ENCODE results near the gene CCNL2.
"Not testable (repeated sequence)": the region's sequence is repeated elsewhere in the genome, so short reads cannot be mapped to it uniquely, and the experiment has no call there.

CCNL2 gene

GRCh38 chr1:1371746-1372711 is 27.1 kb downstream of the CCNL2 start:
- DNase-seq = peak; percentile 78

GRCh38 chr1:1371364-1371745 is 27.8 kb downstream of the CCNL2 start:
- peak; percentile 44 for DNase-seq

- DNase-seq = no peak
Measured at GRCh38 chr1:1370771-1371300, 28.3 kb downstream of the CCNL2 start.

GRCh38 chr1:1370094-1370493 is 29.0 kb downstream of the CCNL2 start:
- not testable (repeated sequence) for DNase-seq

- DNase-seq = no peak
Measured at GRCh38 chr1:1367315-1367714, 31.8 kb downstream of the CCNL2 start.

- no peak for DNase-seq
Measured at GRCh38 chr1:1366699-1367066, 32.5 kb downstream of the CCNL2 start.

GRCh38 chr1:1365875-1366698 is 33.0 kb downstream of the CCNL2 start:
- DNase-seq = no peak

- no peak for DNase-seq
Measured at GRCh38 chr1:1364266-1364665, 34.9 kb downstream of the CCNL2 start.

- DNase-seq = no peak
Measured at GRCh38 chr1:1361982-1362423, 37.1 kb downstream of the CCNL2 start.

GRCh38 chr1:1361233-1361981 is 37.7 kb downstream of the CCNL2 start:
- no peak for DNase-seq

- DNase-seq = no peak
Measured at GRCh38 chr1:1360506-1361169, 38.5 kb downstream of the CCNL2 start.

- DNase-seq = no peak
Measured at GRCh38 chr1:1359664-1360468, 39.3 kb downstream of the CCNL2 start.

- no peak for DNase-seq
Measured at GRCh38 chr1:1359308-1359663, 39.8 kb downstream of the CCNL2 start.

- no peak for DNase-seq
Measured at GRCh38 chr1:1358433-1359271, 40.5 kb downstream of the CCNL2 start, which contains the start of gene MXRA8. Gene MXRA8 (minus strand): TSS chr1:1358555. CDS start chr1:1358504, 51 bp downstream.

GRCh38 chr1:1357871-1358432 is 41.2 kb downstream of the CCNL2 start:
- no peak for DNase-seq

GRCh38 chr1:1356796-1357401 is 42.2 kb downstream of the CCNL2 start:
- no peak for DNase-seq

- DNase-seq = no peak
Measured at GRCh38 chr1:1356166-1356795, 42.9 kb downstream of the CCNL2 start.

- DNase-seq = no peak
Measured at GRCh38 chr1:1355416-1355815, 43.7 kb downstream of the CCNL2 start.
